Liver (tissue), 9 donors: Measurements from ENCODE around the gene PLA2G4E. TPM values are rescaled to one million over a fixed set of nuclear protein-coding genes. Genes with fewer than 3 reads are reported as not detected.

Experiments used
- DNase-seq: peaks from one replicate; pipeline ENCODE4 v3.0.0-alpha.2; 2017; ENCODE audit warnings: low spot score
- H3K27ac ChIP-seq, 2 donors: one replicate each; pipeline ENCODE4 v1.7.0; 2013; ENCODE audit warnings: inconsistent platforms in 2 of 2, low read length in 2 of 2, control low read depth in 1 of 2, low read depth in 1 of 2, mild to moderate bottlenecking in 1 of 2
- H3K27me3 ChIP-seq, 4 donors: one replicate each; pipeline versions ENCODE4 v1.6.1 to v1.7.0; 2013; ENCODE audit warnings: low read length in 3 of 4, inconsistent platforms in 1 of 4, mild to moderate bottlenecking in 1 of 4, moderate library complexity in 1 of 4; ENCODE audit not compliant: control insufficient read depth in 4 of 4, insufficient read depth in 4 of 4
- H3K36me3 ChIP-seq, 4 donors: one replicate each; pipeline versions ENCODE4 v1.6.1 to v1.7.0; 2013; ENCODE audit warnings: low read length in 3 of 4, mild to moderate bottlenecking in 3 of 4, low read depth in 1 of 4, moderate library complexity in 1 of 4; ENCODE audit not compliant: control insufficient read depth in 4 of 4, insufficient read depth in 3 of 4
- H3K4me1 ChIP-seq, 4 donors: one replicate each; pipeline versions ENCODE4 v1.6.1 to v1.7.0; 2013; ENCODE audit warnings: low read length in 3 of 4, mild to moderate bottlenecking in 3 of 4, moderate library complexity in 1 of 4; ENCODE audit not compliant: control insufficient read depth in 4 of 4, insufficient read depth in 4 of 4
- H3K4me3 ChIP-seq, 3 donors: one replicate each; pipeline versions ENCODE4 v1.6.1 to v1.7.0; 2013; ENCODE audit warnings: low read length in 3 of 3, control low read depth in 1 of 3, low read depth in 1 of 3, mild to moderate bottlenecking in 1 of 3
- H3K9ac ChIP-seq, 2 donors: one replicate each; pipeline ENCODE4 v1.7.0; 2013; ENCODE audit warnings: low read length in 2 of 2, mild to moderate bottlenecking in 2 of 2, moderate library complexity in 2 of 2, control low read depth in 1 of 2, low read depth in 1 of 2
- H3K9me3 ChIP-seq, 4 donors: one replicate each; pipeline versions ENCODE4 v1.6.1 to v1.7.0; 2013; ENCODE audit warnings: low read length in 3 of 4; ENCODE audit not compliant: control insufficient read depth in 4 of 4
- EGR1 ChIP-seq, 2 donors: IDR thresholded peaks; 2 replicates each; pipeline ENCODE4 v1.6.1; 2016 to 2018; ENCODE audit warnings: antibody characterized with exemption in 2 of 2, low read depth in 2 of 2
- FOXA1 ChIP-seq: IDR thresholded peaks from 2 replicates; pipeline ENCODE4 v1.6.1; 2016; ENCODE audit warnings: antibody characterized with exemption
- FOXA2 ChIP-seq: IDR thresholded peaks from 2 replicates; pipeline ENCODE4 v1.6.1; 2016; ENCODE audit warnings: antibody characterized with exemption
- GABPA ChIP-seq, 2 donors: IDR thresholded peaks in 1 of 2; conservative IDR thresholded peaks in 1 of 2; 2 replicates each; pipeline ENCODE4 v1.6.1; 2016; ENCODE audit warnings: antibody characterized with exemption in 2 of 2, mild to moderate bottlenecking in 1 of 2, moderate library complexity in 1 of 2
- HNF4G ChIP-seq: IDR thresholded peaks from 2 replicates; pipeline ENCODE4 v1.6.1; 2016; ENCODE audit warnings: antibody characterized with exemption
- JUND ChIP-seq, 2 donors: IDR thresholded peaks; 2 replicates each; pipeline ENCODE4 v1.6.1; 2016; ENCODE audit warnings: antibody characterized with exemption in 2 of 2
- MAX ChIP-seq: IDR thresholded peaks from 2 replicates; pipeline ENCODE4 v1.6.1; 2016; ENCODE audit warnings: antibody characterized with exemption
- REST ChIP-seq: IDR thresholded peaks from 2 replicates; pipeline ENCODE4 v1.6.1; 2016; ENCODE audit warnings: antibody characterized with exemption, mild to moderate bottlenecking
- RXRA ChIP-seq, 2 donors: IDR thresholded peaks; 2 replicates each; pipeline ENCODE4 v1.6.1; 2017 to 2018; ENCODE audit warnings: antibody characterized with exemption in 2 of 2, mild to moderate bottlenecking in 1 of 2
- YY1 ChIP-seq: IDR thresholded peaks from 2 replicates; pipeline ENCODE4 v1.6.1; 2016; ENCODE audit warnings: antibody characterized with exemption, mild to moderate bottlenecking
- ZBTB33 ChIP-seq: IDR thresholded peaks from 2 replicates; pipeline ENCODE4 v1.6.1; 2016; ENCODE audit warnings: antibody characterized with exemption
- WGBS: extraction: QIAGEN DNeasy Blood & Tissue Kit; methylation state at CpG from one replicate; pipeline ENCODE4 v1.1.7; 2013; 5-methylcytosine and 5-hydroxymethylcytosine counted together
- polyA plus RNA-seq, 2 donors: library from polyadenylated mRNA; stranded (reverse) in 1 of 2; unstranded in 1 of 2; fragments of 200-250 nt in 1 of 2; fragments of >200 nt in 1 of 2; fragmentation: Nextera tagmentation in 1 of 2; extraction: Ambion mirVana in 1 of 2; gene quantifications; one replicate each; pipeline versions ENCODE4 v1.2.1 to v1.2.3, GENCODE V29; 2013 to 2015
- total RNA-seq, 2 donors: library from RNA; depleted of rRNA; stranded (reverse); fragments of >200 nt; gene quantifications; one replicate each; pipeline ENCODE4 v1.2.3, GENCODE V29; 2014
- donor health status: healthy.
- donor health status: healthy.
- donor health status: healthy.
- donor health status: healthy.
- donor health status: healthy.

PLA2G4E gene
- total and polyA plus RNA-seq, 4 donors = not detected

GRCh38 chr15:41933771-41934170 lies 87.1 kb downstream of the PLA2G4E start:
- DNase-seq = no peak
- 71% methylated on average over 10 of the region's 10 CpGs for WGBS
- Histone ChIP-seq H3K4me1 (peaks cover 0 to 20% (median 16%) of the 10 kb centered on the region in 4 donors), H3K27me3 (no peaks in the 10 kb centered on the region), H3K9me3 (no peaks in the 10 kb centered on the region), H3K9ac (no peak overlapping the region), H3K36me3 (peaks cover 0 to under 1% (median 0%) of the 10 kb centered on the region in 4 donors), H3K4me3 (no peak overlapping the region), H3K27ac (no peak overlapping the region)
- TF ChIP-seq MAX (no peak), HNF4G (no peak), JUND (IDR thresholded peaks at IDR 0.05) (no peak), FOXA1 (no peak), REST (no peak), ZBTB33 (no peak), FOXA2 (no peak), RXRA (IDR thresholded peaks at IDR 0.05) (no peak), GABPA (IDR thresholded peaks at IDR 0.05 in 1 of 2, conservative IDR thresholded peaks at IDR 0.05 in 1 of 2) (no peak)

GRCh38 chr15:41933326-41933725 lies 87.5 kb downstream of the PLA2G4E start:
- H3K4me1 ChIP-seq = peaks cover 3 to 25% (median 20%) of the 10 kb centered on the region in 4 donors
- WGBS = 92% methylated on average over 7 of the region's 7 CpGs
- no peak overlapping the region for H3K27ac ChIP-seq
- no peak for DNase-seq
- no peaks in the 10 kb centered on the region for H3K36me3 ChIP-seq
- H3K27me3 ChIP-seq = no peaks in the 10 kb centered on the region
- no peaks in the 10 kb centered on the region for H3K9me3 ChIP-seq
- TF ChIP-seq FOXA2 = no peak
- TF ChIP-seq YY1 = no peak
- TF ChIP-seq REST = no peak
- TF ChIP-seq RXRA (IDR thresholded peaks at IDR 0.05) = no peak
- TF ChIP-seq EGR1 (IDR thresholded peaks at IDR 0.05; ENCODE audit: low read depth in 2 of 2) = no peak
- no peak overlapping the region for H3K4me3 ChIP-seq
- H3K9ac ChIP-seq = no peak overlapping the region
